ENCODE measurements around the gene PFAS. TPM values are rescaled to one million over a fixed set of nuclear protein-coding genes. Genes with fewer than 3 reads are reported as not detected.
"Not testable (repeated sequence)": the region's sequence is repeated elsewhere in the genome, so short reads cannot be mapped to it uniquely, and the experiment has no call there.

The PFAS gene
- total RNA-seq, 4 donors from 2014 or later, result 8.7 to 23.0 (median 17.9) TPM

- no peaks in the 10 kb centered on the region for H3K36me3 ChIP-seq
- peaks cover 6 to 62% (median 7%) of the 10 kb centered on the region in 3 donors for H3K4me1 ChIP-seq
- H3K4me3 ChIP-seq, result peak within 1 kb of the TSS; percentile 46 to 67 (median 58)
- DNase-seq, result peak; percentile 70
- intact Hi-C loops (cut with DNase I), result no loop called here
- 1% methylated on average over 37 to 40 of the region's 46 CpGs for WGBS, 2 donors
- no peaks in the 10 kb centered on the region for H3K27me3 ChIP-seq
- TF ChIP-seq POLR2A (IDR thresholded peaks at IDR 0.05) (peak in 2 of 4 donors; percentile 15 to 56), CTCF (IDR thresholded peaks at IDR 0.05) (peak in 1 of 6 experiments; percentile 3)
- no peaks in the 10 kb centered on the region for H3K9me3 ChIP-seq
- H3K27ac ChIP-seq, result peak within 1 kb of the TSS; percentile 72 to 94 (median 84)
Observed at GRCh38 chr17:8209907-8210760, 39.0 kb upstream of the PFAS start, which contains the start of gene AURKB. AURKB (minus strand) TSS chr17:8210575; CDS start chr17:8210224, 351 bp downstream.

DNA sequence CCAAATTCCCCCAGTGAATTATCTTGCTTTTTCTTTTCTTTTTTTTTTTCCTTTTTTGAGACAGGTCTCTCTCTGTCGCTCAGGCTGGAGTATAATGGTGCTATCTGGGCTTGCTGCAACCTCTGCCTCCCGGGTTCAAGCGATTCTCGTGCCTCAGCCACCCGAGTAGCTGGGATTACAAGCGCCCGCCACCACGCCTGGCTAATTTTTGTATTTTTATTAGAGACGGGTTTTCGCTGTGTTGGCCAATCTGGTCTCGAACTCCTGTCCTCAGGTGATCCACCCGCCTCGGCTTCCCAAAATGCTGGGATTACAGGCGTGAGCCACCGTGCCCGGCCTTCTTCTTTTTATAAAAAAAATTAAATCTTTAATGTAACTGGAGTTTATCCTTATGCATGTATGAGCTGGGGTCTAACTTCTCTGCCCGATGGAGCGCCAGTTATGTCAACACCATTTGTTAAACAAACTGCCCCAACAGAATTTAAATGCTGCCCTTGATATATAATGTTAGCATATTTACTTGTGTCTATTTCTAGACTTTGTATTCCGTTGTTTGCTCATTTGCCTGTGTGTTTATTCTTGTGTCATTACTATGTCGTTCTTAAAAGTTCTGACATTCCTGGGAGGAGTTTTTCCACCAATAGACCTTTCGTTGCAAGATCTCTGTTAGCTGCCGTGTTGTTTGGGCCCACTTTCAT, 38.2 kb upstream of the PFAS start:
- Histone ChIP-seq H3K9me3 (no peaks in the 10 kb centered on the region), H3K4me3 (peak overlapping the region; percentile 46 to 67 (median 58)), H3K27ac (peak overlapping the region; percentile 72 to 94 (median 84)), H3K4me1 (peaks cover 6 to 62% (median 7%) of the 10 kb centered on the region in 3 donors), H3K36me3 (no peaks in the 10 kb centered on the region), H3K27me3 (no peaks in the 10 kb centered on the region)
- 15 to 20% methylated on average over 16 to 22 of the region's 22 CpGs for WGBS, 2 donors
- DNase-seq, result no peak
- no peak for TF ChIP-seq CTCF (IDR thresholded peaks at IDR 0.05)
- no peak for TF ChIP-seq POLR2A (IDR thresholded peaks at IDR 0.05)
- intact Hi-C loops (cut with DNase I), result no loop called here

DNA sequence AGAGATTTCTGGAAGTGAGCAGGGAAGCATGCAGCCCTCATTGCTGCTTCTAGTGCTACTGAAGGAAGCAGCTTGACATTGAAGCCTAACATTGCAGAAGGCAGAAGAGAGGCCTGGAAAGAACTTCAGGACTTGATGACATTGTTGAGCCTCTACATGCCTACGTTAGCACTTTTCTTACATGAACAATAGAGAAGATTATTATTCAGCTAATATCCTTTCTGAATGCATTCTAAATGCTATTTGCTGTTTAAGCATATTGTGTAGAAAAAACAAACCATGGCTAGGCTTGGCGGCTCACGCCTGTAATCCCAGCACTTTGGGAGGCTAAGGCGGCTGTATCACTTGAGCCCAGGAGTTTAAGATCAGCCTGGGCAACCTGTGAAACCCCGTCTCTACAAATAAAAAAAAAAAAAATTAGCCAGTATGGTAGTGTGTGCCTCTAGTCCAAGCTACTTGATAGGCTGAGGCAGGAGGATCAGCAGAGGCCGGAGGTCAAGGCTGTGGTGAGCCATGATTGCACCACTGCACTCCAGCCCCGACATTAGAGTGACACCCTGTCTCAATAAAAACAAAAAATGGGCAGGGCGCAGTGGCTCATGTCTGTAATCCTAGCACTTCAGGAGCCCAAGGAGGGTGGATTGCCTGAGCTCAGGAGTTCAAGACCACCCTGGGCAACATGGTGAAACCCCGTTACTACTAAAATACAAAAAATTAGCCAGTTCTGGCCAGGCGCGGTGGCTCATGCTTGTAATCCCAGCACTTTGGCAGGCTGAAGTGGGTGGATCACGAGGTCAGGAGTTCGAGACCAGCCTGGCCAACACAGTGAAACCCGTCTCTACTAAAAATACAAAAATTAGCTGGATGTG, 36.5 kb upstream of the PFAS start:
- Histone ChIP-seq H3K36me3 (no peaks in the 10 kb centered on the region), H3K4me1 (peaks cover 6 to 49% (median 7%) of the 10 kb centered on the region in 3 donors), H3K27ac (peak overlapping the region; percentile 9 to 32 (median 20)), H3K9me3 (no peaks in the 10 kb centered on the region), H3K4me3 (no peak overlapping the region), H3K27me3 (no peaks in the 10 kb centered on the region)
- no peak for TF ChIP-seq POLR2A (IDR thresholded peaks at IDR 0.05)
- no peak for TF ChIP-seq CTCF (IDR thresholded peaks at IDR 0.05)
- no peak for DNase-seq
- WGBS, 2 donors, result 76% methylated on average over 9 to 12 of the region's 14 CpGs
- intact Hi-C loops (cut with DNase I), result no loop called here

DNA sequence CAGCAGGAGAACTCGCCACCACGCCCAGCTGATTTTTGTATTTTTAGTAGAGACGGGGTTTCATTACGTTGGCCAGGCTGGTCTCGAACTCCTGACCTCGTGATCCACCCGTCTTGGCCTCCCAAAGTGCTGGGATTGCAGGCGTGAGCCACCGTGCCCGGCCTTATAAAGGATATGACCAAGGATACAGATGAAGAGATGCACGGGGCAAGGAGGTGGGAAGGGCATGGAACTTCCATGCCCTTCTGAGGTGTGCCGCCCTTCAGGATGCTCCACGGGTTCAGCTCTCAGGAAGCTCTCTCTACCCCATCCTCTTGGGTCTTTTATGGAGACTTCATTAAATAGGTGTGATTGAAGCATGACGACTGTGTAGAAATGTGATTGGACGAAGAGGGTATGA, 35.1 kb upstream of the PFAS start:
- H3K4me1 ChIP-seq, result peaks cover 6 to 42% (median 7%) of the 10 kb centered on the region in 3 donors
- 83 to 85% methylated on average over 10 to 15 of the region's 15 CpGs for WGBS, 2 donors
- H3K27me3 ChIP-seq; H3K4me3 ChIP-seq; H3K9me3 ChIP-seq; intact Hi-C loops (cut with DNase I); H3K36me3 ChIP-seq; DNase-seq; H3K27ac ChIP-seq: not testable (repeated sequence)

Data from esophagus squamous epithelium (tissue), 5 donors.